ENCODE measurements around the gene DUOX2.
A peak's percentile ranks its signal among the peaks of the same experiment; 100 is the strongest.
"Not testable (repeated sequence)": the region's sequence is repeated elsewhere in the genome, so short reads cannot be mapped to it uniquely, and the experiment has no call there.

Gene DUOX2

DNA sequence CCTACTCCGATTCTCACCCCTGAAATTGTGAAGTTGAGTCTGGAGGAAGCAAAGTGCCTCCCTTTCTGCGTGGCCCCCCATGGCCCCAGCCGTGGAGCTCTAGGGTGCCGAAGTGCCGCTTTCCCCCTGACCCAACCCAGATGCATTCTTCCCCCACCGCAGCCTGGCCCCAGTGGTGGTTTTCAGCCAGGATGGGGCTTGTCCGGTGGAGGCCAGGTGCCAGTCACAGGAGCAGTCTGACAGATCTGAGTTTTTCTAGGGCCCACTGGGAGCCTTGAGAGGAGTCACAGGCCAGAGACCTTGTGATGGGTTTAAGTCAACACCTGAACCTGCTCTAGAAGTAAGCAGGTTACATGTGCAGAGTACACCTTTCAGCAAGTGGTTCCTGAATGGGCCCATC lies 51.7 kb downstream of the DUOX2 start:
- DNase-seq, result not testable (repeated sequence)

GRCh38 chr15:45058690-45059675 lies 55.0 kb downstream of the DUOX2 start:
- not testable (repeated sequence) for DNase-seq

DNA sequence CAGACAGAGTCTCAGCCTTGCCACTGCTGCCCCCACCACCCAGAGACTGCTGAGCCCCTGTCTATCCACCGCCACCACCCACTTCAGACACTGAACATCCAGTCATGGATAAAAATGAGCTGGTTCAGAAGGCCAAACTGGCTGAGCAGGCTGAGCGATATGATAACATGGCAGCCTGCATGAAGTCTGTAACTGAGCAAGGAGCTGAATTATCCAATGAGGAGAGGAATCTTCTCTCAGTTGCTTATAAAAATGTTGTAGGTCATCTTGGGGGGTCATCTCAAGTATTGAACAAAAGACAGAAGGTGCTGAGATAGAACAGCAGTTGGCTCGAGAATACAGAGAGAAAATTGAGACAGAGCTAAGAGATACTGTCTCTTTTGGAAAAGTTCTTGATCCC lies 61.3 kb downstream of the DUOX2 start:
- DNase-seq, result not testable (repeated sequence)

GRCh38 chr15:45050587-45050986 lies 63.4 kb downstream of the DUOX2 start:
- no peak for DNase-seq

DNA sequence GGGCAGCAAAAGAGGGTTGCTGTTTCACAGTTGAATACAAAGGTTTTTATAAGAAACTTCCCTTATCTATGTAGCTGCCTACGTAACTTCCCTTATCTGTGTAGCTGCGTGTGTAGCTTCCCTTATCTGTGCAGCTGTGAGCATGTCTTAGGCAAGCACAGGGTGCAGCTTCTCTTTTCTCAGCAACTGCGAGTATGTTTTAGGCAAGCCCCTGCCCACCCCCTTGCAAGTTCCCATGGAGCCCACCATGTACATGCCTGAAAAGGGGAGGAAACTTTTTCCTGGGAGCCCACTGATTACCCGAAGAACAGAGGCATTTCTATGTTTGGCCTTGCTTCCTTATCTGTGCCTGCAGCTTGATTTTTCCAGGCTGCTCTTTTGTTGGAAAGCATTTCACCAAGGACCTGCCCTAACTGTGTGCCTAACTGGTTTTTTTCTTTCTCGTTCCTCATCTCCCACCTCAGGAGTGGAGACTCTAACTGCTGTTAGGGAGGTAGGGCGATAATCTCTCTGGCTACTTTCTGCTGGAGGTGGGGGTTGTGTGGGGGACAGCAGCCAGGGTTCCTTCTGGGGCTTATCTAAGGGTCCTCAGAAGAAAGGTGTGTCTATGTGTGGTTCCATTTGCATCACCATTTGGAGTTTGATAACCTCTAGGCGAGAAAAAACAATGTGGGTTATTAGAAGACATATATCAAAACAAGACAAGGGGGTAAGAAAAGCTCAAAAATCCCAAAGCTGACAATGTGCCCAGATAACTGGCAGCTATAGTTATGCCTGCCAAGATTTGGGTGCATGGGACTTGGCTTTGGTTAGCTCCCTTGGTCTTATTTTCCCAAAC lies 65.0 kb downstream of the DUOX2 start:
- DNase-seq, result peak; percentile 97

DNA sequence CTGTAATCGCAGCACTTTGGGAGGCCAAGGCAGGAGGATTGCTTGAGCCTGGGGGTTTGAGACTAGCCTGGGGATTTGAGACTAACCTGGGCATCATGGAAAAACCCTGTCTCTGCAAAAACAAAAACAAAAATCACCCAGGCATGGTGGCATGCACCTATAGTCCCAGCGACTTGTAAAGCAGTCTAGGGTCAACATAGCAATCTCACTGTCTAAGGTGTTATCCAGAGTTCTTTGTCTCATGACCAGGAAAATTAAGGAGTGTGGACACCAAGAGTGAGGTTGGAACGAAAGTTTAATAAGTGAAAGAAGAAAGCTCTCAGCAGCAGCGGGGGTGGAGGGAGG lies 65.6 kb downstream of the DUOX2 start:
- DNase-seq, result not testable (repeated sequence)

DNA sequence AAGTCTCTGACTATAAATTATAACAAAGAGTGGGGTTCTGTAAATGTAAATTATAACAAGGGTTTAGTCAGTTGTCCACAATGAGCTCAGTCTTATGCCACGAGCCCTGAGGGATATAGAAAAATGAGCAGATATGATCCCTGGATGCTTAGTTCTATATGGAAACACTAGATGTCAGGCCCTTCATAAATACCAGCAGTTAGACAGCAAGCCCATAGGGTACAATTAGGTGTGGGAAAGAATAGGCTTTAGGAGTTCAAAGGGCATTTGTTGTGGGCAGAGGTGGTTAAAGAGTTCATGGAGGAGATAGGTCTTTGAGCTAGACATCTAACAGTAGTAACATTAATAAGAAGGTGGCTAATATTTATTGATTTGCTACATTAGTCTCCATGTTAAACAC lies 69.7 kb downstream of the DUOX2 start:
- not testable (repeated sequence) for DNase-seq

DNA sequence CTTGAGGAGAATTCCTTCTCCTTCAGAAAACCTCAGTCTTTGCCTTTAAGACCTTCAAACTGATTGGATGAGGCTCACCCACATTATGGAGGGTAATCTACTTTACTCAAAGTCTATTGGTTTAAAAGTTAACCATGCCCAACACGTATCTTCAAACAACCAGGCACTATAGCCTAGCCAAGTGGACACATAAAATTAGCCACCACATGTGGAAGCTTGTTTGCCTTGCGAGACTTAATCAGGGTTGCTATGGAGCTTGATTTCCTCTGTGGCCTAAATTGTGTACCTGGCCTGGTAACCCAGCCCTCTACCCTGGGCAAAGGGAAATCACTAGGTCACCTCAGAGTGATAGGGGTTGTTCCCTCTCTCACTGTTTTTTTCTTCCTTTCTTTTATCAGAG lies 71.1 kb downstream of the DUOX2 start:
- DNase-seq, result not testable (repeated sequence)
